HK-2 (cell line): ENCODE data around the gene SERPINC1.
"Not testable (repeated sequence)": the region's sequence is repeated elsewhere in the genome, so short reads cannot be mapped to it uniquely, and the experiment has no call there.

Experiments
- DNase-seq: peaks from one replicate; pipeline ENCODE4 v3.0.0-alpha.2; 2018; ENCODE audit not compliant: unreplicated experiment

The SERPINC1 gene

DNA sequence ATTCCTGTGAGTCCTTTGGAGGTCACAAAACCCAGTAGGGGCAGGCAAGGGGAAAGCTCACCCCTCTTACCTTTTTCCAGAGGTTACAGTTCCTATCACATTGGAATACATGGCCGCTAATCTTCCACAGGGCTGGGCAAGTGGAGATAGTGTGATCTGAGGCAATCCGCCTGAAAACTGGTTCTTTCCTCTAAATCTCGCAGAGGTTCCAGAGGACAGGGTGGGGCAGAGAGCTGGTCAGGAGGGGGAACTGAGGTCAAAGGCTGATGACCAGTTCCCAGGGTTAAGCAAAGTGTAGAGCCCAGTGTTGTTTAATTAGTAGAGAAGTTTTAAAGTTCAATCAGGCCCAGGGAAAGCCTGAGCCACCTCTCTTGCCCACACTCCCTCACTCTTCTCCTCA lies at the start of gene SERPINC1:
Gene SERPINC1 (minus strand): TSS at position 179 of the 400 bp plus-strand sequence. CDS start 68 bp downstream, at position 111.
- DNase-seq, result no peak

GRCh38 chr1:173965896-173966295 lies 48.8 kb upstream of the SERPINC1 start:
- DNase-seq, result not testable (repeated sequence)

GRCh38 chr1:173963477-173963876 lies 46.4 kb upstream of the SERPINC1 start:
- no peak for DNase-seq

- no peak for DNase-seq
These were observed 43.5 kb upstream of the SERPINC1 start for GRCh38 chr1:173960625-173961024.

DNA sequence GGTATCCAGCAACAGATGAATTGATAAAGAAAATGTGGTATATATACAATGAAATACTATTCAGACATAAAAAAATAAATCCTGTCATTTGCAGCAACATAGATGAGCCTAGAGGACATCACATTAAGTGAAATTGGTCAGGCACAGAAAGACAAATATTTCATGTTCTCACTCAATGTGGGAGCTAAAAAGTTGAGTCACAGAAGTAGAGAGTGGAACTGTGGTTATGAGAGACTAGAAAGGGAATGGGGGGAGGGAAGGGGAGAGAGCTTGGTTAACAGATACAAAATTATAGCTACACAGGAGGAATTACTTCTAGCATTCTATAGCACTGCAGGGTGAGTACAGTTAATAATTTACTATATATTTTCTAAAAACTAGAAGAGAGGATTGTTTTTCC lies 37.1 kb upstream of the SERPINC1 start:
- no peak for DNase-seq

- no peak for DNase-seq
These were observed 31.5 kb upstream of the SERPINC1 start for GRCh38 chr1:173948594-173948993.

DNA sequence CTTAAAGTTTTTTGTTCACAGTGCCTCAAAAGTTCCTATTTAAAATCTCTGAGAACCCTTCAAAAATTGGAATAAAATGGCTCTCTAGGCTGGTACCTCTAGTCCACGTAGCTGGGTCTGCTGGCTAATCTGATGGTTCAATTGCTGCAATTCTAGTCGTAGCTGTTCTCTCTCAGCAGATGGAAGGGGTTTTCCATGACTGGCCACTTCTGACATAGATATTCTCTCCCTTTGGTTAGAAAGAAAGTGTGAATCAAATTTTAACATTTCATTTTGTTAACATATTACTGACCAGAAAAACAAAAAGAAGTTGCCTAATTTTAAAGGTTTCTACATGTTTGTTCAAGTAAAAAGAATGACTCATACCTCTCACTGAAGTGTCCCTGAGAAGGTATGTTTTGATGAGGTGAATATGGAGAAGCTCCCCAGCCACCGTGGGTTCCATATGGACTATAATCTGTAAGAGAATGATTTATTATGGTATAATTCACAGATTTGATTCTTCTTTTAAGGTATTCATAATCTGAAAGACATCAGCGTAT lies 29.3 kb upstream of the SERPINC1 start:
- DNase-seq, result no peak

- DNase-seq, result no peak
These were observed 19.9 kb upstream of the SERPINC1 start for GRCh38 chr1:173937062-173937461.

GRCh38 chr1:173934440-173934839 lies 17.3 kb upstream of the SERPINC1 start:
- DNase-seq, result no peak

GRCh38 chr1:173930541-173930940 lies 13.4 kb upstream of the SERPINC1 start:
- DNase-seq, result not testable (repeated sequence)

- no peak for DNase-seq
These were observed 8.4 kb upstream of the SERPINC1 start for GRCh38 chr1:173925306-173926242.

DNA sequence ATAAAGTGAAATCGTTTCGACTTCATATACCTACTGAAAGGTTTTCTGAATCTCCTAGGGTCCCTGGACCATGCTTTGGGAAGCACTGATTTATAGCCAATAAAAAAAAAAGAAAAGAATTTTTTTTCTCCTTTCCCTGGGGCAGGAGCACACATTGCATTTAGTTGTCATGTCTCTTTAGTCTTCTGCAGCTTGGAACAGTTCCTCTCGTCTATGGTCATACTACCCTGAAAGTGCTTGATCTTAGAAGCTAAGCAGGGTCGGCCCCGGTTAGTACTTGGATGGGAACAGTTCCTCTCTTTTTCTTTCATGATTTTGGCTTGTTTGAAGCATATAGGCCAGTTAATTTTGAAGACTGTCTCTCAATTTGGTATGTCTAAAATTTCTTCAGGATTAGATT lies 3.7 kb upstream of the SERPINC1 start:
- DNase-seq, result no peak

- no peak for DNase-seq
These were observed 737 bp upstream of the SERPINC1 start for GRCh38 chr1:173917635-173918493.

- DNase-seq, result no peak
These were observed 460 bp downstream of the SERPINC1 start for GRCh38 chr1:173916667-173917066.

GRCh38 chr1:173915596-173915995 lies 1.5 kb downstream of the SERPINC1 start:
- DNase-seq, result no peak

DNA sequence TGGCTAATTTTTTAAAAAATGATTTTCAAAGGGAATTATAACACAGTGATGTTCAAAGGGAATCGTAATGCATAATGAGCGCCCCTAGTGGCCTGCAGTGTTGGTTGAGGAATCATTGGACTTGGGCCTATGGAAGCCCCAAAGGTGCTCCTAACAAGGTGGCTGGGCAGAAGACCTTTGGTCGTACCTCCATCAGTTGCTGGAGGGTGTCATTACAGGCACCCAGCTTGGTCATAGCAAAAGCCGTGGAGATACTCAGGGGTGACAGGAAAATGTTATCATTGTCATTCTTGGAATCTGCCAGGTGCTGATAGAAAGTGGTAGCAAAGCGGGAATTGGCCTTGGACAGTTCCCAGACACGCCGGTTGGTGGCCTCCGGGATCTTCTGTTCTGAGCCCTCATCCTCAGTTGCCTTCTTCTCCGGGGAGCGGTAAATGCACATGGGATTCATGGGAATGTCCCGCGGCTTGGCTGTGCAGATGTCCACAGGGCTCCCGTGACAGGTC lies 2.7 kb downstream of the SERPINC1 start:
- DNase-seq, result no peak

GRCh38 chr1:173913111-173913510 lies 4.0 kb downstream of the SERPINC1 start:
- DNase-seq, result no peak

GRCh38 chr1:173903827-173904531 lies 13.1 kb downstream of the SERPINC1 start:
- DNase-seq, result no peak

GRCh38 chr1:173900992-173901391 lies 16.1 kb downstream of the SERPINC1 start:
- no peak for DNase-seq

DNA sequence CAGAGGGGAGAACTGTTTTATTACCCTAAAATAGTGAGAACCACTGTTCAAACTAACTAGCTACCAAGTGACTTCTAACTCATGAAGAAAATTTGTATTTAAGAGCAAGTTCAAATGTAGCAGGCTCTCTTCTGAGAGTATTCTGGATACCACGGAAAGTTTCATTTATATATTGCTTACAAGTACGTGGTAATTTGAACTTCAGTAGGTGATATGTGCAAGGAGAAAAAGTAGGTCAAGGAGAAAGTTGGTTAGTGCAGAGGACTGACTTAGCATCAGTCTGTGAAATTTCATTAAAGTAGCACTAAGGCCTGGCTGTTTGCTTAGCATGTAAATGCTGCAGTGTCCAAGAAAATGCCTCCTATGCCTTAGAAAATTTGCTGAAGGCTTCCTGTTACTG lies 16.7 kb downstream of the SERPINC1 start:
- DNase-seq, result no peak

GRCh38 chr1:173894189-173894588 lies 22.9 kb downstream of the SERPINC1 start:
- DNase-seq, result no peak
